H9 (cell line): ENCODE results near the gene AMBRA1. TPM values are rescaled to one million over a fixed set of nuclear protein-coding genes. Genes with fewer than 3 reads are reported as not detected.
"Not testable (repeated sequence)": the region's sequence is repeated elsewhere in the genome, so short reads cannot be mapped to it uniquely, and the experiment has no call there.

Experiments
- DNase-seq: peaks from one replicate; pipeline ENCODE4 v3.0.0-alpha.2; 2017
- H2AFZ ChIP-seq: one replicate; pipeline ENCODE4 v1.6.1; 2013; ENCODE audit warnings: mild to moderate bottlenecking, low read length, control low read depth, moderate library complexity
- H2AK5ac ChIP-seq: 2 replicates; pipeline ENCODE4 v1.6.1; 2013; ENCODE audit warnings: low read length, control low read depth, mixed read lengths; ENCODE audit not compliant: insufficient read length
- H2BK120ac ChIP-seq: one replicate; pipeline ENCODE4 v1.6.1; 2013; ENCODE audit warnings: low read depth, mild to moderate bottlenecking, low read length, control low read depth, inconsistent platforms; ENCODE audit not compliant: poor library complexity, severe bottlenecking
- H2BK12ac ChIP-seq: 2 replicates; pipeline ENCODE4 v1.6.1; 2013; ENCODE audit warnings: low read length, control low read depth, mixed read lengths, low read depth; ENCODE audit not compliant: insufficient read length
- H2BK15ac ChIP-seq: 2 replicates; pipeline ENCODE4 v1.6.1; 2013; ENCODE audit warnings: low read depth, low read length, control low read depth
- H2BK20ac ChIP-seq: one replicate; pipeline ENCODE4 v1.6.1; 2013; ENCODE audit warnings: low read depth, mild to moderate bottlenecking, low read length, control low read depth, inconsistent platforms; ENCODE audit not compliant: poor library complexity, severe bottlenecking
- H2BK5ac ChIP-seq: 2 replicates; pipeline ENCODE4 v1.6.1; 2013; ENCODE audit warnings: low read length, control low read depth, mixed read lengths; ENCODE audit not compliant: insufficient read length
- H3K14ac ChIP-seq: 2 replicates; pipeline ENCODE4 v1.6.1; 2013; ENCODE audit warnings: low read length, control low read depth; ENCODE audit not compliant: insufficient read depth
- H3K18ac ChIP-seq: 2 replicates; pipeline ENCODE4 v1.6.1; 2013; ENCODE audit warnings: low read depth, mild to moderate bottlenecking, mixed read lengths, low read length, control low read depth; ENCODE audit not compliant: insufficient read length
- H3K23ac ChIP-seq: 2 replicates; pipeline ENCODE4 v1.6.1; 2013; ENCODE audit warnings: low read length, control low read depth, mixed read lengths, low read depth; ENCODE audit not compliant: insufficient read length
- H3K23me2 ChIP-seq: 2 replicates; pipeline ENCODE4 v1.6.1; 2013; ENCODE audit warnings: low read depth, mild to moderate bottlenecking, mixed read lengths, low read length, control low read depth; ENCODE audit not compliant: insufficient read length, poor library complexity, severe bottlenecking
- H3K27ac ChIP-seq: 2 replicates; pipeline ENCODE4 v1.5.1; 2013; ENCODE audit warnings: low read length, control low read depth, mixed read lengths, low read depth; ENCODE audit not compliant: insufficient read length
- H3K27me3 ChIP-seq: 2 replicates; pipeline ENCODE4 v1.6.1; 2013; ENCODE audit warnings: low read length, control low read depth, inconsistent platforms; ENCODE audit not compliant: insufficient read depth
- H3K4ac ChIP-seq: 2 replicates; pipeline ENCODE4 v1.6.1; 2013; ENCODE audit warnings: low read depth, mild to moderate bottlenecking, control low read depth, inconsistent platforms, low read length, moderate library complexity
- H3K4me1 ChIP-seq: 2 replicates; pipeline ENCODE4 v1.6.1; 2013; ENCODE audit warnings: low read length, control low read depth, inconsistent platforms; ENCODE audit not compliant: insufficient read depth
- H3K4me2 ChIP-seq: 2 replicates; pipeline ENCODE4 v1.6.1; 2013; ENCODE audit warnings: low read length, control low read depth, mixed read lengths; ENCODE audit not compliant: insufficient read length, insufficient read depth
- H3K56ac ChIP-seq: 2 replicates; pipeline ENCODE4 v1.6.1; 2013; ENCODE audit warnings: low read depth, mild to moderate bottlenecking, mixed read lengths, low read length, control low read depth; ENCODE audit not compliant: insufficient read length
- H3K79me1 ChIP-seq: 2 replicates; pipeline ENCODE4 v1.6.1; 2013; ENCODE audit warnings: low read depth, mild to moderate bottlenecking, moderate library complexity, low read length, control low read depth, inconsistent platforms; ENCODE audit not compliant: insufficient read depth, poor library complexity, severe bottlenecking
- H3K79me2 ChIP-seq: 2 replicates; pipeline ENCODE4 v1.6.1; 2013; ENCODE audit warnings: low read length, control low read depth, inconsistent platforms; ENCODE audit not compliant: insufficient read depth
- H3K9ac ChIP-seq: 2 replicates; pipeline ENCODE4 v1.6.1; 2013; ENCODE audit warnings: low read length, control low read depth, mixed read lengths; ENCODE audit not compliant: insufficient read length; ENCODE audit errors: extremely low read depth
- H3K9me3 ChIP-seq: one replicate; pipeline ENCODE4 v1.6.1; 2013; ENCODE audit warnings: low read depth, low read length, inconsistent platforms; ENCODE audit not compliant: control insufficient read depth
- H3T11ph ChIP-seq: one replicate; pipeline ENCODE4 v1.6.1; 2013; ENCODE audit warnings: mild to moderate bottlenecking, low read length, control low read depth, inconsistent platforms
- H4K20me1 ChIP-seq: one replicate; pipeline ENCODE4 v1.6.1; 2013; ENCODE audit not compliant: control insufficient read depth, insufficient read length, insufficient read depth
- H4K5ac ChIP-seq: 2 replicates; pipeline ENCODE4 v1.6.1; 2013; ENCODE audit warnings: low read depth, mild to moderate bottlenecking, mixed read lengths, low read length, control low read depth; ENCODE audit not compliant: insufficient read length
- H4K8ac ChIP-seq: replicated peaks from 2 replicates; pipeline ENCODE4 v1.6.1; 2013; ENCODE audit warnings: low read length, control low read depth, mixed read lengths, low read depth; ENCODE audit not compliant: insufficient read length
- H4K91ac ChIP-seq: 2 replicates; pipeline ENCODE4 v1.6.1; 2013; ENCODE audit warnings: low read depth, mild to moderate bottlenecking, moderate library complexity, mixed read lengths, low read length, control low read depth; ENCODE audit not compliant: insufficient read length
- H3K27ac Mint-ChIP-seq, 3 experiments: 2 replicates in 2 of 3; 3 replicates in 1 of 3; pipeline ENCODE4 v1.8.0; 2020 to 2021; ENCODE audit warnings: mixed read lengths in 3 of 3, mild to moderate bottlenecking in 1 of 3, moderate library complexity in 1 of 3
- H3K27me3 Mint-ChIP-seq: 2 replicates; pipeline ENCODE4 v1.8.0; 2021; ENCODE audit warnings: low read depth, mild to moderate bottlenecking, moderate library complexity, mixed read lengths
- H3K36me3 Mint-ChIP-seq, 3 experiments: 2 replicates in 2 of 3; 3 replicates in 1 of 3; pipeline ENCODE4 v1.8.0; 2020 to 2021; ENCODE audit warnings: low read depth in 3 of 3, mixed read lengths in 3 of 3; ENCODE audit not compliant: insufficient read depth in 1 of 3
- H3K4me1 Mint-ChIP-seq, 2 experiments: 2 replicates each; pipeline ENCODE4 v1.8.0; 2020; ENCODE audit warnings: mixed read lengths in 2 of 2
- H3K4me3 Mint-ChIP-seq, 2 experiments: 2 replicates in 1 of 2; 3 replicates in 1 of 2; pipeline ENCODE4 v1.8.0; 2020 to 2021; ENCODE audit warnings: mild to moderate bottlenecking in 2 of 2, mixed read lengths in 2 of 2, moderate library complexity in 1 of 2
- H3K9me3 Mint-ChIP-seq, 2 experiments: 2 replicates in 1 of 2; 3 replicates in 1 of 2; pipeline ENCODE4 v1.8.0; 2020; ENCODE audit warnings: mild to moderate bottlenecking in 2 of 2, mixed read lengths in 2 of 2, moderate library complexity in 1 of 2
- CTCF ChIP-seq: fragments of 200-600 bp; sonication (generic); conservative IDR thresholded peaks from 3 replicates; pipeline ENCODE4 v1.8.0; 2021; ENCODE audit warnings: antibody characterized with exemption, mild to moderate bottlenecking
- WGBS: extraction: QIAGEN DNeasy Blood & Tissue Kit; methylation state at CpG from one replicate; pipeline ENCODE4 v1.1.7; 2013; ENCODE audit warnings: missing lambda C conversion rate, low lambda C conversion rate, mixed read lengths; ENCODE audit not compliant: insufficient read length; ENCODE audit errors: extremely low coverage; 5-methylcytosine and 5-hydroxymethylcytosine counted together
- total RNA-seq: library from RNA; stranded (reverse); gene quantifications from 2 replicates; pipeline ENCODE4 v1.2.1, GENCODE V29; 2021

The AMBRA1 gene
- total RNA-seq, 1 experiment from 2014 or later = 37.5 TPM

GRCh38 chr11:46372086-46372485, 221.7 kb downstream of the AMBRA1 start:
- no peaks in the 10 kb centered on the region for H3K9me3 ChIP-seq
- H4K20me1 ChIP-seq = no peaks in the 10 kb centered on the region

GRCh38 chr11:46371262-46371661, 222.6 kb downstream of the AMBRA1 start:
- H3K4me1 Mint-ChIP-seq = peaks cover 9 to 15% of the 10 kb centered on the region in 2 experiments
- not testable (repeated sequence) for H3K79me2 ChIP-seq

More at GRCh38 chr11:46372086-46372485, 221.7 kb downstream of the AMBRA1 start:
- no peak for TF ChIP-seq CTCF
- no peaks in the 10 kb centered on the region for H3K23me2 ChIP-seq
- no peak overlapping the region for H2BK120ac ChIP-seq
- no peak overlapping the region for H4K91ac ChIP-seq
- H2BK15ac ChIP-seq = no peak overlapping the region
- no peak overlapping the region for H4K5ac ChIP-seq
- H3K18ac ChIP-seq = no peak overlapping the region
- no peak overlapping the region for H3K27ac ChIP-seq
- no peak overlapping the region for H3T11ph ChIP-seq
- no peak for DNase-seq
- no peak overlapping the region for H3K56ac ChIP-seq
- Mint-ChIP-seq H3K9me3 (no peaks in the 10 kb centered on the region; a peak in 1 of 5 replicates), H3K4me1 (peaks cover 9 to 13% of the 10 kb centered on the region in 2 experiments), H3K36me3 (peaks cover 13 to 58% (median 52%) of the 10 kb centered on the region in 3 experiments; a peak in 6 of 7 replicates), H3K27ac (peak overlapping the region in 1 of 3 experiments; percentile 58; a peak in 2 of 7 replicates), H3K27me3 (no peaks in the 10 kb centered on the region), H3K4me3 (no peak overlapping the region)
- no peak overlapping the region for H3K4ac ChIP-seq
- H3K79me1 ChIP-seq = no peaks in the 10 kb centered on the region
- no peak overlapping the region for H2BK20ac ChIP-seq
- no peak overlapping the region for H3K4me2 ChIP-seq
- H4K8ac ChIP-seq = no peak overlapping the region
- H2AK5ac ChIP-seq = no peak overlapping the region
- peaks cover 3% of the 10 kb centered on the region; the same call in 1 of the 2 replicates for H3K4me1 ChIP-seq
- no peaks in the 10 kb centered on the region for H3K27me3 ChIP-seq
- no peak overlapping the region for H3K14ac ChIP-seq
- no peak overlapping the region for H3K9ac ChIP-seq
- H2BK12ac ChIP-seq = no peak overlapping the region
- H2BK5ac ChIP-seq = no peak overlapping the region
- H3K23ac ChIP-seq = no peak overlapping the region
- no peaks in the 10 kb centered on the region for H3K79me2 ChIP-seq
- WGBS = no CpG with 5 or more reads among the region's 10 CpGs
- H2AFZ ChIP-seq = no peak overlapping the region

More at GRCh38 chr11:46371262-46371661, 222.6 kb downstream of the AMBRA1 start:
- H3K4me1 ChIP-seq, H2BK5ac ChIP-seq, H2AK5ac ChIP-seq, H3K4ac ChIP-seq, H3K4me2 ChIP-seq, H2AFZ ChIP-seq, H3K27me3 ChIP-seq, H3K9me3 Mint-ChIP-seq, H3K56ac ChIP-seq, H3K9ac ChIP-seq, H2BK120ac ChIP-seq, H3K27ac Mint-ChIP-seq, H4K20me1 ChIP-seq, DNase-seq, H3T11ph ChIP-seq, H3K9me3 ChIP-seq, H2BK20ac ChIP-seq, H3K18ac ChIP-seq, H3K27me3 Mint-ChIP-seq, H3K23ac ChIP-seq, H3K4me3 Mint-ChIP-seq, H3K79me1 ChIP-seq, H3K27ac ChIP-seq, H4K8ac ChIP-seq, H2BK12ac ChIP-seq, H3K14ac ChIP-seq, H3K23me2 ChIP-seq, H4K91ac ChIP-seq, H2BK15ac ChIP-seq, H4K5ac ChIP-seq: not testable (repeated sequence)
- peaks cover 13 to 49% (median 43%) of the 10 kb centered on the region in 3 experiments; a peak in 6 of 7 replicates for H3K36me3 Mint-ChIP-seq
- WGBS = no CpG with 5 or more reads among the region's 19 CpGs
